ENCODE data around the gene MRPS34.
A peak's percentile ranks its signal among the peaks of the same experiment; 100 is the strongest.

MRPS34 gene

GRCh38 chr16:1765826-1766225, 7.1 kb downstream of the MRPS34 start:
- CTCF ChIA-PET = interaction anchor here (0.7 to 2.2 kb wide), 4 partner anchors 58 to 87 kb away, joined by 3 to 14 read pairs (median 6); partner anchors contain the start of genes JPT2 and MAPK8IP3
- no peak for DNase-seq (ENCODE audit: low read depth, low spot score)
- no peak overlapping the region for H3K4me3 ChIP-seq (ENCODE audit: low read depth, low read length)
- no peak for TF ChIP-seq CTCF (IDR thresholded peaks at IDR 0.05; ENCODE audit: insufficient read depth, low read length, missing control alignments)
- POLR2A ChIA-PET = no interaction called here

GRCh38 chr16:1764971-1765370, 8.0 kb downstream of the MRPS34 start:
- no peak overlapping the region for H3K4me3 ChIP-seq (ENCODE audit: low read depth, low read length)
- CTCF ChIA-PET = interaction anchor here (0.7 to 2.2 kb wide), 8 partner anchors 8 to 273 kb away, joined by 3 to 14 read pairs (median 3); partner anchors contain the start of genes EME2, JPT2, MAPK8IP3 and MRPS34
- POLR2A ChIA-PET = no interaction called here
- TF ChIP-seq CTCF (IDR thresholded peaks at IDR 0.05; ENCODE audit: insufficient read depth, low read length, missing control alignments) = no peak
- DNase-seq (ENCODE audit: low read depth, low spot score) = no peak

GRCh38 chr16:1763521-1764511, 9.1 kb downstream of the MRPS34 start:
- no peak overlapping the region for H3K4me3 ChIP-seq (ENCODE audit: low read depth, low read length)
- TF ChIP-seq CTCF (IDR thresholded peaks at IDR 0.05; ENCODE audit: insufficient read depth, low read length, missing control alignments) = peak; percentile 61
- CTCF ChIA-PET = interaction anchor here (0.9 to 2.2 kb wide), 6 partner anchors 9 to 143 kb away, joined by 3 to 14 read pairs (median 4); partner anchors contain the start of genes EME2, MAPK8IP3 and MRPS34
- DNase-seq (ENCODE audit: low read depth, low spot score) = no peak
- POLR2A ChIA-PET = no interaction called here

- ChIA-PET POLR2A (no interaction called here), CTCF (interaction anchor here (1.4 kb wide), 1 partner anchor 12 kb away, joined by 3 read pairs; no protein-coding TSS in a partner anchor)
- no peak for TF ChIP-seq CTCF (IDR thresholded peaks at IDR 0.05; ENCODE audit: insufficient read depth, low read length, missing control alignments)
- no peak for DNase-seq (ENCODE audit: low read depth, low spot score)
- H3K4me3 ChIP-seq (ENCODE audit: low read depth, low read length) = no peak overlapping the region
Observed at GRCh38 chr16:1762879-1763520, 9.9 kb downstream of the MRPS34 start.

GRCh38 chr16:1762196-1762878, 10.6 kb downstream of the MRPS34 start:
- ChIA-PET POLR2A (no interaction called here), CTCF (no interaction called here)
- TF ChIP-seq CTCF (IDR thresholded peaks at IDR 0.05; ENCODE audit: insufficient read depth, low read length, missing control alignments) = no peak
- DNase-seq (ENCODE audit: low read depth, low spot score) = no peak
- no peak overlapping the region for H3K4me3 ChIP-seq (ENCODE audit: low read depth, low read length)

Data from AG04449 (cell line).